LHCN-M2 (cell line): Measurements from ENCODE around the gene SAMHD1. TPM values are rescaled to one million over a fixed set of nuclear protein-coding genes. Genes with fewer than 3 reads are reported as not detected.
A peak's percentile ranks its signal among the peaks of the same experiment; 100 is the strongest.
"Not testable (repeated sequence)": the region's sequence is repeated elsewhere in the genome, so short reads cannot be mapped to it uniquely, and the experiment has no call there.

ENCODE experiments used
- DNase-seq: peaks from one replicate; pipeline ENCODE4 v3.0.0-alpha.2; 2012; ENCODE audit warnings: low read depth
- total RNA-seq: library from RNA; depleted of rRNA; stranded (reverse); fragments of >200 nt; gene quantifications from 2 replicates; pipeline ENCODE4 v1.2.3, GENCODE V29; 2014

Gene SAMHD1
- total RNA-seq, 1 experiment from 2014 or later, result 21.5 TPM

DNA sequence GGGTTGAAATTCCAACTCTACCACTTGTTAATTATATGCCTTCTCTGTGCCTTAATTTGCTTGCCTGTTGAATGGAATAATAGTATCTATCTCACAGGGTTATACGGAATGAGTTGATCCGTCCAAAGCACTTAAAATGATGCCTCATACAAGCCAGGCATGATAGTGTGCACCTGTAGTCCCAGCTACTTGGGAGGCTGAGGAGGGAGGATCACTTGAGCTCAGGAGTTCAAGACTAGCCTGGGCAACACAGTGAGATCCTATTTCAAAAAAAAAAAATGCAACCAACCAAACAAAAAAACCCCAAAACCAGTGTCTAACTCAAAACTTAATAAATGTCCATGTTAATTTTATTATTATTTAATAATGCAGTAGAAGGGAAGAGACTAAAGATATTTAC lies 35.3 kb downstream of the SAMHD1 start:
- no peak for DNase-seq

- no peak for DNase-seq
Measured at GRCh38 chr20:36908603-36909002, 42.9 kb downstream of the SAMHD1 start.

DNA sequence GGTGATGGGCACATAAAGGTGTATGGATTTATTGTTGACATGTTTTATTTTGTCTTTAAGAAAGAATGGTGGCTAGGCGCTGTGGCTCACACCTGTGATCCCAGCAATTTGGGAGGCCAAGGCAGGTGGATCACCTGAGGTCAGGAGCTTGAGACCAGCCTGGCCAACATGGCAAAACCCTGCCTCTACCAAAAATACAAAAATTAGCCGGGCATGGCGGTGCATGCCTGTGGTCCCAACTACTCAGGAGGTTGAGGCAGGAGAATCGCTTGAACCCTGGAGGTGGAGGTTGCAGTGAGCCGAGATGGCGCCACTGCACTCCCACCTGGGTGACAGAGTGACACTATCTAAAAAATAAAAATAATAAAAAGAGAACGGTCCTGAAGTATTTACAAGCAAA lies 45.4 kb downstream of the SAMHD1 start:
- DNase-seq, result not testable (repeated sequence)

DNA sequence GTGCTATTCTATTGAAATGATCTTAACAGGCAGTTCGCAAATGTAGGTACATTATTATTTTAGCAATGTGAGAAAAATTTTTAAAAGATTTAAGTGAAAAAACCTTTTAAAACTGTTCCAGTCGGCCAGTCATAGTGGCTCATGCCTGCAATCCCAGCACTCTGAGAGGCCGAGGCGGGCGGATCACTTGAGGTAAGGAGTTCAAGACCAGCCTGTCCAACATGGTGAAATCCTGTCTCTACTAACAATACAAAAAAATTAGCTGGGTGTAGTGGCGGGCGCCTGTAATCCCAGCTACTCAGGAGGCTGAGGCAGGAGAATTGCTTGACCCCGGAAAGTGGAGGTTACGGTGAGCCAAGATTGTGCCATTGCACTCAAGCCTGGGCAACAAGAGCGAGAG lies 45.9 kb downstream of the SAMHD1 start:
- not testable (repeated sequence) for DNase-seq

GRCh38 chr20:36904690-36905089 lies 46.8 kb downstream of the SAMHD1 start:
- no peak for DNase-seq

- DNase-seq, result no peak
Measured at GRCh38 chr20:36895036-36895435, 56.5 kb downstream of the SAMHD1 start.

GRCh38 chr20:36893801-36894200 lies 57.7 kb downstream of the SAMHD1 start:
- no peak for DNase-seq

DNA sequence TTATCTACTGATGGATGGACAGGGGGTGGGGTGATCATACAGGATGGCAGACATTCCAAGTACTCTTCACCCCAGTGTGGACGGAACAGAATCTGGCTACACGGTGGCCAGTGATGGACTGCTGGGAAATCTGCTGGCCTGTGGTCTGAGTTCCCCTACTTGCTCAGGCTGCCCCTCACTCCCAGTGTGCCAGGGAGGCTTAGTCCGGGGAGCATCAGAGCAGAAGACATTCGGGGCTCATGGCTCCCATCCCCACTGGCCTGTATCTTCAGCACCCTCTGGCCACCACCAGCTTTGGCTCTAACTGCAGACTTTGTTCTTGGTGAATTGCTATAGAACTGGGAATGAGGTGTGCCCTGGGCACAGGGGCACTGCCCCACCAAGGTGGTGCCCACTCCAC lies 60.3 kb downstream of the SAMHD1 start:
- DNase-seq, result no peak

GRCh38 chr20:36890586-36890985 lies 60.9 kb downstream of the SAMHD1 start:
- DNase-seq, result no peak

DNA sequence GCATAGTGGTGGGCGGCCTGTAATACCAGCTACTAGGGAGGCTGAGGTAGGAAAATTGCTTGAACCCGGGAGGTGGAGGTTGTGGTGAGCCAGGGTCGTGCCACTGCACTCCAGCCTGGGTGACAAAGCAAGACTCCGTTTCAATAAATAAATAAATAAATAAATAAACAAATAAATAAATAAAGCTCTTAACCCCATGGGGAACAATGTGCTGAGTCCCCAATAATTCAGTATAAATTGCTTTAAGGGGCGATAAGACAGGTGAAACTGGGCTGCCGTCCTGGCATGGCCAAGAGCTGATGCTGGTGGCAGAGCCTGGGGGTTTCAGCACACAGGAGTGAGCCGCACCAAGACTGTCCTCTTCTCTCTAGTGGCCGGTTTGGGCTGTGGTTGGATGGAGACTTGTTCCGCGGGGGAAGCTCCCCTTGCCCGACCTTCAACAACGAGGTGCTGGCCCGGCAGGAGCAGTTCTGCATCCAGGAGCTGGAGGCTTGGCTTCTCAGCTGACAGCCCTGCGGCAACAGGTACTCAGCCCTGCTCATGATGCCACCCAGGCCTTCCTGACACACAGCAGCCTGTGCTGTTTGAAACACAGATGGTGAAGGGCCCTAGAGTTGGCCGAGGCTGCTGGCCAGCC lies 62.5 kb downstream of the SAMHD1 start:
- no peak for DNase-seq

- no peak for DNase-seq
Measured at GRCh38 chr20:36887752-36888090, 63.8 kb downstream of the SAMHD1 start.

- DNase-seq, result peak; percentile 78
Measured at GRCh38 chr20:36886859-36887751, 64.4 kb downstream of the SAMHD1 start.

GRCh38 chr20:36885356-36885755 lies 66.2 kb downstream of the SAMHD1 start:
- no peak for DNase-seq

DNA sequence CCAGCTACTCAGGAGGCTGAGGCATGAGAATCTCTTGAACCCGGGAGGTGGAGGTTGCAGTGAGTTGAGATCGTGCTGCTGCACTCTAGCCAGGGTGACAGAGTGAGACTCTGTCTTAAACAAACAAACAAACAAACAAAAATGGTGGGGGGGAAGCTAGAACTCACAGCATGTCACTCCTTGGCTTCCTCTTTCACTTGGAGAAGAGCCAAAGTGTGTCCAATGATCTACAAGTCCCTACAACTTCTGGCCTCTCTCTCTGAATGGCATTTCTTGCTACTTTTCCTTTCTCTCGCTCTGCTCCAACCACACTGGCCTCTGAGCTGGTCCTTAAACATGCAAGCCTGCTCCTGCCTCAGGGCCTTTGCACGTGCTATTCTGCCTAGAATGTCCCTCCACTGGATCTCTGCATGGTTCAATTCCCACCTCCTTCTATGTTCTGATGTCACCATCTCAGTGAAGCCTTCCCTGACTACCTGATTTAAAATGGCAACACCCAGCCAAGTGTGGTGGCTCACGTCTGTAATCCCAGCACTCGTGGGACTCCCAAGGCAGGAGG lies 67.5 kb downstream of the SAMHD1 start:
- no peak for DNase-seq

- no peak for DNase-seq
Measured at GRCh38 chr20:36881888-36882287, 69.6 kb downstream of the SAMHD1 start.

DNA sequence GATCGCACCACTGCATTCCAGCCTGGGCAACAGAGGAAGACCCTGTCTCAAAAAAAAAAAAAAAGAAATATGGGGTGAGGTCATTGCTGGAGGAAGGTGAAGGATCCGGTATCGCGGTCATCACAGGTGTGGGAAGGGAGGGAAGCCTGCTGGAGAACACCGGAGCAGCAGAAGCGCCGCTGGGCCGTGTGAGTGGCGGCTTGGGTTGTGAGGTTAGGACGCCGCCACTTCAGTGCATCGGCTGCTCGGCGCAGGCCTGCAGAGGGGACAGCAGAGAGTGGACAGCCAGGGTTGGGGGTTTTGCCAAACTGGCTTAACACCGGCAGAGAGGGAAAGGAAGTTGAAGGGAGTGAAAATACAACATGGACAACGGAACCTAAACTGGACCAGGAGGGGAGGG lies 70.2 kb downstream of the SAMHD1 start:
- no peak for DNase-seq

- no peak for DNase-seq
Measured at GRCh38 chr20:36880741-36881250, 70.7 kb downstream of the SAMHD1 start.

DNA sequence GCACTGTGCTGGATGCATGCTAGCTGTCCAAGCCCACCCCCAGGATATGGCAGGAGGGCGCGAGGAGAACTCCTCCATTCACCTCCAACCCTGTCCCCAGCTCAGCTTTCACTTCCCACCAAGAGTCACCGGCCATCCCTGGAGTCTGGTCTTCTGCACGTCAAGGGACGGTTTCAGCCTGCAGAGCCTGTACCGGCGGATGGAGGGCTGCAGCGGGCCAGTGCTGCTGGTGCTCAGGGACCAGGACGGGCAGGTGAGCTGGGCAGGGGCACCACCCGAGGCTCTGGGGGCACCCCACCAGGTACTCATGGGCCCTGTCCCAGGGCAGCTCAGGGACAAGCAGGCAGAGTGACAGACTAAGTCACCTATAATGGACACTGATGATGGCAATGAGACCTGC lies 72.6 kb downstream of the SAMHD1 start:
- no peak for DNase-seq

DNA sequence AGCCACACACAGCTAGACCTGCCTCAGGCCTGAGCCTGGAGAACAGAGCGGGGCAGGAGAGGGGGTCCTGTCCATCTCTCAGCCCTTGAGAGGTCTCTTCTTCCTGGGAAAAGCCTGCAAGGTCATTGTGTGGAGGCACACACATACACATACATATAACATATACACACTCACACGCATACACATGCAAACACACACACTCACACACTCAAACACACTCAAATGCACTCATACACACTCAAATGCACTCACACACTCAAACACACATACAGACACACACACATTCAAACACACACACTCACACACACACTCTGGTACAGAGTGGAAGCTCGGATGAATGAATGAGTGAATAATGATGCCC lies 75.1 kb downstream of the SAMHD1 start:
- DNase-seq, result no peak

- DNase-seq, result no peak
Measured at GRCh38 chr20:36875702-36876472, 75.6 kb downstream of the SAMHD1 start, which contains the start of gene TLDC2. Gene TLDC2 (plus strand): TSS chr20:36876138. CDS start chr20:36876175, 37 bp downstream.

- DNase-seq, result not testable (repeated sequence)
Measured at GRCh38 chr20:36875093-36875492, 76.4 kb downstream of the SAMHD1 start.
